D721Med (cell line): ENCODE measurements around the gene ANO9.

ENCODE experiments used
- DNase-seq: peaks from one replicate; pipeline ENCODE4 v3.0.0; 2011; ENCODE audit warnings: low spot score; ENCODE audit not compliant: insufficient read length
- FAIRE-seq: peaks from 2 replicates; lab custom pipeline; 2011; peaks lifted over from hg19 to GRCh38; lab: Jason Lieb, UNC
- TF ChIP-seq, protein P1 (sequence below): IDR thresholded peaks from 2 replicates; pipeline ENCODE4 v1.5.1; 2012; ENCODE audit warnings: mild to moderate bottlenecking, control low read depth; ENCODE audit not compliant: insufficient read depth; ENCODE audit errors: missing control alignments

ANO9 gene

GRCh38 chr11:462107-462890, 20.5 kb upstream of the ANO9 start:
- FAIRE-seq (no peak), DNase-seq (no peak)
- TF ChIP-seq, protein P1, sequence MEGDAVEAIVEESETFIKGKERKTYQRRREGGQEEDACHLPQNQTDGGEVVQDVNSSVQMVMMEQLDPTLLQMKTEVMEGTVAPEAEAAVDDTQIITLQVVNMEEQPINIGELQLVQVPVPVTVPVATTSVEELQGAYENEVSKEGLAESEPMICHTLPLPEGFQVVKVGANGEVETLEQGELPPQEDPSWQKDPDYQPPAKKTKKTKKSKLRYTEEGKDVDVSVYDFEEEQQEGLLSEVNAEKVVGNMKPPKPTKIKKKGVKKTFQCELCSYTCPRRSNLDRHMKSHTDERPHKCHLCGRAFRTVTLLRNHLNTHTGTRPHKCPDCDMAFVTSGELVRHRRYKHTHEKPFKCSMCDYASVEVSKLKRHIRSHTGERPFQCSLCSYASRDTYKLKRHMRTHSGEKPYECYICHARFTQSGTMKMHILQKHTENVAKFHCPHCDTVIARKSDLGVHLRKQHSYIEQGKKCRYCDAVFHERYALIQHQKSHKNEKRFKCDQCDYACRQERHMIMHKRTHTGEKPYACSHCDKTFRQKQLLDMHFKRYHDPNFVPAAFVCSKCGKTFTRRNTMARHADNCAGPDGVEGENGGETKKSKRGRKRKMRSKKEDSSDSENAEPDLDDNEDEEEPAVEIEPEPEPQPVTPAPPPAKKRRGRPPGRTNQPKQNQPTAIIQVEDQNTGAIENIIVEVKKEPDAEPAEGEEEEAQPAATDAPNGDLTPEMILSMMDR: no peak

GRCh38 chr11:461626-462025, 19.8 kb upstream of the ANO9 start:
- DNase-seq (no peak), FAIRE-seq (no peak)
- TF ChIP-seq, protein P1: no peak

DNA sequence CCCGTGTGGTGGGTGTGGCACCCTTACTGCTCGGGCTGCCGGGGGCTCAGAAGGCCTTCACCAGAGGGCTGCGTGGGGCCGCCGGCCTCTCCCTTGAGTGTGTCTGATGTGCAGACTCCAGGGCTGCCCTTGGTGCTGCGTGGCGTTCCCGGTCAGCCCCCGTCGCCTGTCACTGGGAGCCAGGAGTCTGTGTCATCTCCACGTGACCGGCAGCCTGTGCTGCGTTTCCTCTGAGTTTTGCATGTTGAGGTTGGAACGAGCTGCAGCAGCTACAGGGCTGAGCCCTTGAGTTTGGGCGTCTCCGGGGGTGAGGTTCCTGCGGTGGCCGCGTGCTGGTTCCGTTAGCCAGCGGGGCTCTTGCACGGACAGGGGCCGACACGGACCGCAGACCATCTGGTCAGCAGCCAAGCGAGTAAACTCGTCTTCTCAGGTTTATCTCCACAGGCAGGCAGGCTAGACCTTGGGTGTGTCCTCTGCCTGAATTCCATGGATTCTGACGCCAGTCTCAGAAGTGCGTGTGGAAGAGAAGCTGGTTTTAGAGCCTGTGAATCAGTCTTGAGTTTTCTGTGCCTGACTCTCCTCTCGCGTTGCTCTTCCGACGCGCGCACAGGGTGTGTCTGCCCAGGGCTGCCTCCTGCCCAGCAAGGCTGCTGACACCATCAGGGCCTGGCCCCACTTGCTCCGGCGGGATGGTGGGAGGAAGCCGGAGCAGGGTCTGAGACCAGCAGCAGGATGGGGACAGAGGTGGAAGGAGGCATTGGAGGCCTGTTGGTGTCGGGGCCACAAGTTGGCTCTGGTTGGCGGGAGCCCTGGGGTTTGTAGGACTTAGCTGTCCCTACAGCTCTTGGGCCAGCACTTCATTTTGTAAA, 18.8 kb upstream of the ANO9 start:
- no peak for FAIRE-seq
- no peak for DNase-seq
- TF ChIP-seq, protein P1: no peak

DNA sequence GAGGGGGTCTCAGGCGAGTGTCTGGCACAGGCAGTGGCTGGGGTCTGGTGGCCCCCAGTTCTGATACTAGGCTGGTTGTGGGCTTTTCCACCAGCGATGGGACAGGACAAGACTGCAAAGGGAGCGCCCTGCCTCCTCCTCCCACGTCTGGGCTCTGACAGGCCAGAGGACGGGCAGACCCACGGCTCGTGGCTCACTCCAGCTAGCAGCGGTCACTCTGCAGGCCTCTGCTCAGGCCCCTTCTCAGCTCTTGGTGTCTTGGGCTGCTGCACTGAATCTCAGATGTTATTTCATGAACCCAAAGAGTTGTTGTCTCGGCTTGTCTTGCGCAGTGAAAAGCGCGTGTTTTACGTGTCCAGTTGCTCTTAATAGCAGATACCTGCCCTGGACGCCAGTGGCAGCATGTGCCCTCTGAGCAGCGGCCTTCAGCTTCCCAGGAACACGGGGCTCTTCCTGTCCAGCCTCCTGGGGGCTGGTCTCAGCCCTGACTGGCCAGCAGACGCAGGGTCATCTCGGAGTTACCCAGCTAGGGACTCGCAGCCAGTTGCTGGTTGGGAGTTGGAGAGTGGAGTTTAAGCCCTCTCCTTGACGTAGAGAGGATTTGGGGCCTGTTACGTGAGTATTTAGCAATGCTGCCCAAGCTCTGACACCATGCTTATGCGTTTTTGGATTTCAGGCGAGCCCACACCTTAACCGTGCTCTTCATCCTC, 17.9 kb upstream of the ANO9 start:
- no peak for FAIRE-seq
- TF ChIP-seq, protein P1: no peak
- DNase-seq: no peak

- TF ChIP-seq, protein P1: no peak
- DNase-seq (no peak), FAIRE-seq (no peak)
Measured at GRCh38 chr11:457111-457760, 15.4 kb upstream of the ANO9 start.

- FAIRE-seq (no peak), DNase-seq (no peak)
- TF ChIP-seq, protein P1: no peak
Measured at GRCh38 chr11:456533-456932, 14.7 kb upstream of the ANO9 start.
